Neutrophil (primary cell): ENCODE results near the gene HSDL1.

Source experiments
- H3K27ac ChIP-seq: fragments of 200-600 bp; sonication (generic); 2 replicates; pipeline ENCODE4 v1.5.1; 2016; ENCODE audit warnings: mild to moderate bottlenecking, moderate library complexity
- H3K27me3 ChIP-seq: fragments of 200-600 bp; sonication (generic); 2 replicates; pipeline ENCODE4 v1.6.0; 2016; ENCODE audit warnings: mild to moderate bottlenecking
- H3K36me3 ChIP-seq: fragments of 200-600 bp; sonication (generic); 2 replicates; pipeline ENCODE4 v1.5.1; 2017
- H3K4me1 ChIP-seq, 2 experiments: fragments of 200-600 bp in 1 of 2; sonication (generic) in 1 of 2; 1 replicate in 1 of 2; 2 replicates in 1 of 2; pipeline versions ENCODE4 v1.5.1 to v1.6.1; 2013 to 2016; ENCODE audit warnings: low read depth in 1 of 2, low read length in 1 of 2, mild to moderate bottlenecking in 1 of 2, moderate library complexity in 1 of 2; ENCODE audit not compliant: control insufficient read depth in 1 of 2, insufficient read depth in 1 of 2
- H3K4me3 ChIP-seq, 2 experiments: fragments of 200-600 bp in 1 of 2; sonication (generic) in 1 of 2; 1 replicate in 1 of 2; 2 replicates in 1 of 2; pipeline ENCODE4 v1.5.1; 2013 to 2016; ENCODE audit warnings: low read depth in 1 of 2, low read length in 1 of 2, mild to moderate bottlenecking in 1 of 2, moderate library complexity in 1 of 2
- H3K9me3 ChIP-seq: fragments of 200-600 bp; sonication (generic); 2 replicates; pipeline ENCODE4 v1.5.1; 2016
- CTCF ChIP-seq: fragments of 200-600 bp; sonication (generic); IDR thresholded peaks from 2 replicates; pipeline ENCODE4 v1.5.1; 2016; ENCODE audit warnings: antibody characterized with exemption

HSDL1 gene

DNA sequence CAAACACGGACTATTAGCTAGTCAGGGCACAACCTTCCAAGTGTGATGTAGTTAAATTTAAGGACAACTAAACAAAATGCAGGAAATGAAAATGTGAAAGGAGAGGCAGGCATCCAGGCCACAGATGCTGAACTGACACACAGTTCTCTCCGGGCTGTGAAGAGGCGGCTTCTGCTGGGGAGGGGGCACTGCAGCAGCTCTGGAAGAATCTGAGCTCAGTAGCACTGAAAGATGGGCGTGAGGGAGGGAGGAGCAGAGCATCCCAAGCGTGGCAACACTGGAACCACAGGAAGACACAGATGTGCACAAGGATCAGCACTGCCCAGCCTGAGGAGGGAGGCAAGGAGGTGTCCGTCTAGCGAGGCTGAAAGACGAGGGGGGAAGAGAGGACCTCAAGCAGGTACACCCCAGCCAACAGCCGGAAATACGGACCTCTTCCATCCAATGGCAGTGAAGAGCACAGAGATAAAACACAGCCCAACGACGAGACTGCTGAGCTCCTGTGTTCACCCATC, 39.6 kb downstream of the HSDL1 start:
- Histone ChIP-seq H3K36me3 (peaks cover 11% of the 10 kb centered on the region), H3K4me1 (peaks cover 0 to 8% of the 10 kb centered on the region in 2 experiments), H3K27me3 (no peaks in the 10 kb centered on the region), H3K4me3 (no peak overlapping the region), H3K9me3 (no peaks in the 10 kb centered on the region), H3K27ac (no peak overlapping the region)
- no peak for TF ChIP-seq CTCF

- Histone ChIP-seq H3K4me1 (no peaks in the 10 kb centered on the region), H3K4me3 (no peak overlapping the region), H3K27ac (no peak overlapping the region), H3K27me3 (no peaks in the 10 kb centered on the region), H3K36me3 (peaks cover 11% of the 10 kb centered on the region), H3K9me3 (no peaks in the 10 kb centered on the region)
- no peak for TF ChIP-seq CTCF
These were observed 40.7 kb downstream of the HSDL1 start for GRCh38 chr16:84104231-84104630.

GRCh38 chr16:84103678-84104077, 41.3 kb downstream of the HSDL1 start:
- Histone ChIP-seq H3K27ac (no peak overlapping the region), H3K27me3 (no peaks in the 10 kb centered on the region), H3K4me1 (no peaks in the 10 kb centered on the region), H3K36me3 (peaks cover 15% of the 10 kb centered on the region), H3K9me3 (no peaks in the 10 kb centered on the region), H3K4me3 (no peak overlapping the region)
- TF ChIP-seq CTCF: no peak

- Histone ChIP-seq H3K4me1 (no peaks in the 10 kb centered on the region), H3K4me3 (no peak overlapping the region), H3K27ac (no peak overlapping the region), H3K36me3 (peaks cover 44% of the 10 kb centered on the region), H3K27me3 (no peaks in the 10 kb centered on the region), H3K9me3 (no peaks in the 10 kb centered on the region)
- no peak for TF ChIP-seq CTCF
These were observed 46.0 kb downstream of the HSDL1 start for GRCh38 chr16:84098939-84099338.

DNA sequence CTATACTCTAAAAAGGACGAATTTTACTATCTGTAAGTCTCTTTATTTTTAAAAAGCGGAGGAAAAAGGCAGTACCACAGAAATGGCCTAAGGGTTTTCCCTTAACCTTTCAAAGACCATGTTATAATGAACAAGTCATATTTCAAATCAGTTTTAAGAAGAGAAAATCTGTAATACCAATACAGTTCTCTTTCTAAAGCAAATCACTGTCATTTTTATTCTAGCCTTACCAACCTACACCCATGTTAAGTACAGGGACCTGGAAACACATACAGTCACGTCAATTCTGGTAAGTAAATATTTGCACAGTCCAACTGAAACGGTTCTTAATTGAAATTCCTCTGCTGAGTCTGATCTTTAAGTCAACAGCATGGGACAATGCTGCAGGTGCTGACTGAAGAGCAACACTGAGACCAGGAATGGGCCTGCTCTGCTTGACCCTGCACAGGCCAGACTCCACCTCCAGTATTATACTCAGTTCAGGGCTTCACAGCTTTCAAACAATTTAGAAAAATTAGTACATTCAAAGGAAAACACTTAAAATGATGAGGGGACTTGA, 48.5 kb downstream of the HSDL1 start:
- Histone ChIP-seq H3K36me3 (peaks cover 68% of the 10 kb centered on the region), H3K27me3 (no peaks in the 10 kb centered on the region), H3K4me1 (no peaks in the 10 kb centered on the region), H3K27ac (no peak overlapping the region), H3K4me3 (no peak overlapping the region), H3K9me3 (no peaks in the 10 kb centered on the region)
- no peak for TF ChIP-seq CTCF

- Histone ChIP-seq H3K27ac (no peak overlapping the region), H3K9me3 (no peaks in the 10 kb centered on the region), H3K36me3 (peaks cover 79% of the 10 kb centered on the region), H3K4me3 (no peak overlapping the region), H3K27me3 (no peaks in the 10 kb centered on the region), H3K4me1 (no peaks in the 10 kb centered on the region)
- TF ChIP-seq CTCF: no peak
These were observed 49.5 kb downstream of the HSDL1 start for GRCh38 chr16:84095466-84095865.
